Measurements from ENCODE around the gene ANKS6. TPM values are rescaled to one million over a fixed set of nuclear protein-coding genes. Genes with fewer than 3 reads are reported as not detected.

ANKS6 gene
- total RNA-seq, 1 experiment from 2014 or later, result 39.2 TPM

DNA sequence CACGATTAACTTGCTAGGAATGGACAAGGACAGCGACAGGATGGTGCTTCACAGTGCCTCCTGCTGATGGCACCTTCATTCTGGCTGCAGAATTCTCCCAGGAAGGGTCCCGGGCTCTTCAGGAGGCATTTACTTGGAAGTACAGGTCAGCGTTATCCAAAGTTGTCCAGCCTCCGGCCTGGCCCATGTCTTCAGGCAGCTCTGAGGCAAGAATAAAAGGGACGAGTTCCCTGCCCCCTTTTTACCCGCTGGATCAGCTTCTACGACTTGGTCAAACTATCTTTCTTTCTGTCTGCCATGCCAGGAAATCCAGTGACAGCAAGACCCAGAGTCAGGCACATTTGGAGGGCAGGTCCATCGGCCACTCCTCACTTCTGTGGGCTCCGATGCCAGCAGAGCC is 64.3 kb downstream of the ANKS6 start:
- H4K20me1 ChIP-seq (ENCODE audit: insufficient read depth), result no peaks in the 10 kb centered on the region
- TF ChIP-seq EGR1 (IDR thresholded peaks at IDR 0.05; ENCODE audit: low read depth) (no peak), EZH2 (IDR thresholded peaks at IDR 0.05) (no peak), SP1 (IDR thresholded peaks at IDR 0.05; ENCODE audit: low read depth) (no peak), ZFX (IDR thresholded peaks at IDR 0.05) (no peak), SIN3A (IDR thresholded peaks at IDR 0.05; ENCODE audit: low read depth) (no peak), TCF7L2 (IDR thresholded peaks at IDR 0.05; ENCODE audit: borderline replicate concordance, extremely low read depth, insufficient read depth, insufficient read length) (no peak), JUND (IDR thresholded peaks at IDR 0.05) (no peak), EZH2phosphoT487 (IDR thresholded peaks at IDR 0.05; ENCODE audit: borderline replicate concordance) (no peak), POLR2A (IDR thresholded peaks at IDR 0.05; ENCODE audit: borderline replicate concordance, extremely low read depth, insufficient read depth, insufficient read length) (no peak), CBX3 (IDR thresholded peaks at IDR 0.05; ENCODE audit: low read depth) (no peak), ELF1 (IDR thresholded peaks at IDR 0.05; ENCODE audit: borderline replicate concordance, low read depth) (no peak), YY1 (IDR thresholded peaks at IDR 0.05; ENCODE audit: extremely low read depth, insufficient replicate concordance, low read depth, low read length) (no peak), POLR2AphosphoS5 (IDR thresholded peaks at IDR 0.05; ENCODE audit: low read depth, low read length) (no peak)
- TF ChIP-seq, protein P1, sequence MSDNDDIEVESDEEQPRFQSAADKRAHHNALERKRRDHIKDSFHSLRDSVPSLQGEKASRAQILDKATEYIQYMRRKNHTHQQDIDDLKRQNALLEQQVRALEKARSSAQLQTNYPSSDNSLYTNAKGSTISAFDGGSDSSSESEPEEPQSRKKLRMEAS (IDR thresholded peaks at IDR 0.05), result no peak
- TF ChIP-seq, protein P2, sequence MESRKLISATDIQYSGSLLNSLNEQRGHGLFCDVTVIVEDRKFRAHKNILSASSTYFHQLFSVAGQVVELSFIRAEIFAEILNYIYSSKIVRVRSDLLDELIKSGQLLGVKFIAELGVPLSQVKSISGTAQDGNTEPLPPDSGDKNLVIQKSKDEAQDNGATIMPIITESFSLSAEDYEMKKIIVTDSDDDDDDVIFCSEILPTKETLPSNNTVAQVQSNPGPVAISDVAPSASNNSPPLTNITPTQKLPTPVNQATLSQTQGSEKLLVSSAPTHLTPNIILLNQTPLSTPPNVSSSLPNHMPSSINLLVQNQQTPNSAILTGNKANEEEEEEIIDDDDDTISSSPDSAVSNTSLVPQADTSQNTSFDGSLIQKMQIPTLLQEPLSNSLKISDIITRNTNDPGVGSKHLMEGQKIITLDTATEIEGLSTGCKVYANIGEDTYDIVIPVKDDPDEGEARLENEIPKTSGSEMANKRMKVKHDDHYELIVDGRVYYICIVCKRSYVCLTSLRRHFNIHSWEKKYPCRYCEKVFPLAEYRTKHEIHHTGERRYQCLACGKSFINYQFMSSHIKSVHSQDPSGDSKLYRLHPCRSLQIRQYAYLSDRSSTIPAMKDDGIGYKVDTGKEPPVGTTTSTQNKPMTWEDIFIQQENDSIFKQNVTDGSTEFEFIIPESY (IDR thresholded peaks at IDR 0.05; ENCODE audit: extremely low read depth, insufficient replicate concordance, low read length), result no peak
- TF ChIP-seq, protein P3, sequence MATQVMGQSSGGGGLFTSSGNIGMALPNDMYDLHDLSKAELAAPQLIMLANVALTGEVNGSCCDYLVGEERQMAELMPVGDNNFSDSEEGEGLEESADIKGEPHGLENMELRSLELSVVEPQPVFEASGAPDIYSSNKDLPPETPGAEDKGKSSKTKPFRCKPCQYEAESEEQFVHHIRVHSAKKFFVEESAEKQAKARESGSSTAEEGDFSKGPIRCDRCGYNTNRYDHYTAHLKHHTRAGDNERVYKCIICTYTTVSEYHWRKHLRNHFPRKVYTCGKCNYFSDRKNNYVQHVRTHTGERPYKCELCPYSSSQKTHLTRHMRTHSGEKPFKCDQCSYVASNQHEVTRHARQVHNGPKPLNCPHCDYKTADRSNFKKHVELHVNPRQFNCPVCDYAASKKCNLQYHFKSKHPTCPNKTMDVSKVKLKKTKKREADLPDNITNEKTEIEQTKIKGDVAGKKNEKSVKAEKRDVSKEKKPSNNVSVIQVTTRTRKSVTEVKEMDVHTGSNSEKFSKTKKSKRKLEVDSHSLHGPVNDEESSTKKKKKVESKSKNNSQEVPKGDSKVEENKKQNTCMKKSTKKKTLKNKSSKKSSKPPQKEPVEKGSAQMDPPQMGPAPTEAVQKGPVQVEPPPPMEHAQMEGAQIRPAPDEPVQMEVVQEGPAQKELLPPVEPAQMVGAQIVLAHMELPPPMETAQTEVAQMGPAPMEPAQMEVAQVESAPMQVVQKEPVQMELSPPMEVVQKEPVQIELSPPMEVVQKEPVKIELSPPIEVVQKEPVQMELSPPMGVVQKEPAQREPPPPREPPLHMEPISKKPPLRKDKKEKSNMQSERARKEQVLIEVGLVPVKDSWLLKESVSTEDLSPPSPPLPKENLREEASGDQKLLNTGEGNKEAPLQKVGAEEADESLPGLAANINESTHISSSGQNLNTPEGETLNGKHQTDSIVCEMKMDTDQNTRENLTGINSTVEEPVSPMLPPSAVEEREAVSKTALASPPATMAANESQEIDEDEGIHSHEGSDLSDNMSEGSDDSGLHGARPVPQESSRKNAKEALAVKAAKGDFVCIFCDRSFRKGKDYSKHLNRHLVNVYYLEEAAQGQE (IDR thresholded peaks at IDR 0.05; ENCODE audit: low read depth), result no peak
- TF ChIP-seq, protein P4, sequence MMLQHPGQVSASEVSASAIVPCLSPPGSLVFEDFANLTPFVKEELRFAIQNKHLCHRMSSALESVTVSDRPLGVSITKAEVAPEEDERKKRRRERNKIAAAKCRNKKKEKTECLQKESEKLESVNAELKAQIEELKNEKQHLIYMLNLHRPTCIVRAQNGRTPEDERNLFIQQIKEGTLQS (IDR thresholded peaks at IDR 0.05), result no peak
- H2AFZ ChIP-seq (ENCODE audit: low read depth, low read length, poor library complexity, severe bottlenecking), result no peak overlapping the region
- ChIA-PET POLR2A (no interaction called here), CTCF (no interaction called here), RAD21 (ENCODE audit: low non-redundant PET in 1 of 2, low total read pairs in 2 of 2, uncharacterized antibody in 2 of 2, unreplicated experiment in 2 of 2) (no interaction called here)
- intact Hi-C loops (cut with micrococcal nuclease), result no loop called here
- no peak overlapping the region for H3K27ac ChIP-seq (ENCODE audit: low read depth, low read length)
- no peak for ATAC-seq
- H3K79me2 ChIP-seq (ENCODE audit: insufficient read depth, low read length), result no peaks in the 10 kb centered on the region
- H3K4me3 ChIP-seq (replicated peaks in 1 of 2; ENCODE audit: low read depth in 1 of 2, low read length in 2 of 2), result no peak overlapping the region
- H3K9ac ChIP-seq (ENCODE audit: low read length), result no peak overlapping the region
- no peaks in the 10 kb centered on the region for H3K4me1 ChIP-seq (ENCODE audit: control insufficient read depth in 1 of 2, insufficient read depth in 2 of 2, low read length in 2 of 2)
- H3K9me2 ChIP-seq (ENCODE audit: insufficient read depth), result no peaks in the 10 kb centered on the region
- DNase-seq (ENCODE audit: low read depth, low spot score), result no peak
- no peaks in the 10 kb centered on the region for H3K9me3 ChIP-seq (ENCODE audit: control insufficient read depth in 1 of 2, insufficient read depth in 1 of 2, low read depth in 1 of 2, low read length in 2 of 2)
- H3K4me2 ChIP-seq (ENCODE audit: low read length), result no peak overlapping the region
- H3K36me3 ChIP-seq (ENCODE audit: control insufficient read depth in 1 of 2, insufficient read depth in 2 of 2, low read length in 2 of 2), result peaks cover 0 to 7% of the 10 kb centered on the region in 2 experiments; a peak in 1 of 4 replicates
- H3K27me3 ChIP-seq (ENCODE audit: insufficient read depth, low read length), result no peaks in the 10 kb centered on the region; the same call in 1 of the 2 replicates
- BruUV-seq (replicated peaks), result no TSS peak

Data from HCT116 (cell line).